Type B pancreatic cell (in vitro differentiated cells): Measurements from ENCODE around the gene CBFA2T3. TPM values are rescaled to one million over a fixed set of nuclear protein-coding genes. Genes with fewer than 3 reads are reported as not detected.
A peak's percentile ranks its signal among the peaks of the same experiment; 100 is the strongest.

Experiments used
- DNase-seq: peaks from one replicate; pipeline ENCODE4 v3.0.0; 2021; ENCODE audit warnings: mixed read lengths; ENCODE audit not compliant: unreplicated experiment; ENCODE audit errors: extremely low spot score
- H3K27ac Mint-ChIP-seq: 2 replicates; pipeline ENCODE4 v1.8.0; 2021; ENCODE audit warnings: mild to moderate bottlenecking, mixed read lengths
- H3K27me3 Mint-ChIP-seq: 2 replicates; pipeline ENCODE4 v1.8.0; 2021; ENCODE audit warnings: mixed read lengths
- H3K36me3 Mint-ChIP-seq: 2 replicates; pipeline ENCODE4 v1.8.0; 2021; ENCODE audit warnings: mixed read lengths
- H3K4me1 Mint-ChIP-seq: one replicate; pipeline ENCODE4 v1.8.0; 2021; ENCODE audit warnings: mixed read lengths; ENCODE audit not compliant: unreplicated experiment
- H3K4me3 Mint-ChIP-seq: 2 replicates; pipeline ENCODE4 v1.8.0; 2021; ENCODE audit warnings: mild to moderate bottlenecking, mixed read lengths
- H3K9me3 Mint-ChIP-seq: 2 replicates; pipeline ENCODE4 v1.8.0; 2021; ENCODE audit warnings: mixed read lengths
- CTCF ChIP-seq: fragments of 200-600 bp; sonication (generic); conservative IDR thresholded peaks from 2 replicates; pipeline ENCODE4 v1.5.0; 2021; ENCODE audit warnings: antibody characterized with exemption, mild to moderate bottlenecking
- total RNA-seq: library from RNA; stranded (reverse); gene quantifications from 2 replicates; pipeline ENCODE4 v1.2.1, GENCODE V29; 2021; ENCODE audit warnings: low replicate concordance

The CBFA2T3 gene
- total RNA-seq, 1 donor from 2014 or later: 8.9 TPM

- H3K36me3 Mint-ChIP-seq: no peaks in the 10 kb centered on the region
- no peaks in the 10 kb centered on the region for H3K9me3 Mint-ChIP-seq
- H3K4me3 Mint-ChIP-seq: no peak overlapping the region
- no peak for TF ChIP-seq CTCF
- no peaks in the 10 kb centered on the region for H3K27me3 Mint-ChIP-seq
- DNase-seq: no peak
- H3K4me1 Mint-ChIP-seq: peaks cover 4% of the 10 kb centered on the region
- no peak overlapping the region for H3K27ac Mint-ChIP-seq
Observed at GRCh38 chr16:88847654-88848053, 129.4 kb downstream of the CBFA2T3 start.

GRCh38 chr16:88846088-88846487 is 130.9 kb downstream of the CBFA2T3 start:
- no peaks in the 10 kb centered on the region for H3K27me3 Mint-ChIP-seq
- no peaks in the 10 kb centered on the region for H3K36me3 Mint-ChIP-seq
- H3K4me1 Mint-ChIP-seq: no peaks in the 10 kb centered on the region

GRCh38 chr16:88844419-88845036 is 132.5 kb downstream of the CBFA2T3 start:
- DNase-seq: no peak
- Mint-ChIP-seq H3K36me3 (no peaks in the 10 kb centered on the region), H3K4me3 (no peak overlapping the region), H3K4me1 (no peaks in the 10 kb centered on the region), H3K27ac (no peak overlapping the region), H3K9me3 (no peaks in the 10 kb centered on the region), H3K27me3 (no peaks in the 10 kb centered on the region)
- peak; percentile 35 for TF ChIP-seq CTCF

More at GRCh38 chr16:88846088-88846487, 130.9 kb downstream of the CBFA2T3 start:
- Mint-ChIP-seq H3K4me3 (no peak overlapping the region), H3K9me3 (no peaks in the 10 kb centered on the region), H3K27ac (no peak overlapping the region)
- no peak for TF ChIP-seq CTCF
- no peak for DNase-seq

GRCh38 chr16:88843256-88843655 is 133.8 kb downstream of the CBFA2T3 start:
- H3K4me3 Mint-ChIP-seq: no peak overlapping the region
- no peaks in the 10 kb centered on the region for H3K9me3 Mint-ChIP-seq
- no peaks in the 10 kb centered on the region for H3K27me3 Mint-ChIP-seq
- H3K36me3 Mint-ChIP-seq: no peaks in the 10 kb centered on the region
- no peak overlapping the region for H3K27ac Mint-ChIP-seq
- H3K4me1 Mint-ChIP-seq: no peaks in the 10 kb centered on the region
- no peak for TF ChIP-seq CTCF
- no peak for DNase-seq

GRCh38 chr16:88842806-88843205 is 134.2 kb downstream of the CBFA2T3 start:
- H3K9me3 Mint-ChIP-seq: no peaks in the 10 kb centered on the region
- H3K27me3 Mint-ChIP-seq: no peaks in the 10 kb centered on the region
- H3K27ac Mint-ChIP-seq: no peak overlapping the region
- H3K36me3 Mint-ChIP-seq: no peaks in the 10 kb centered on the region
- no peak overlapping the region for H3K4me3 Mint-ChIP-seq
- no peak for TF ChIP-seq CTCF
- no peak for DNase-seq
- no peaks in the 10 kb centered on the region for H3K4me1 Mint-ChIP-seq
